Endothelial cell of umbilical vein (primary cell): ENCODE results near the gene BCAS4. TPM values are rescaled to one million over a fixed set of nuclear protein-coding genes. Genes with fewer than 3 reads are reported as not detected.

Source experiments
- BruUV-seq: library from RNA; stranded (reverse); fragments of 400-500 nt; replicated peaks from 2 replicates; lab custom pipeline; 2021; lab: Mats Ljungman, UMichigan
- CTCF ChIA-PET: fragments of 300-600, 350-600 bp; sonication (Branson Sonifier 250); formaldehyde crosslinking; loops from one replicate; lab custom pipeline; 2021; ENCODE audit warnings: antibody characterized with exemption, inconsistent platforms; lab: Charles Lee
- POLR2A ChIA-PET: fragments of 300-600, 350-600 bp; sonication (Branson Sonifier 250); formaldehyde crosslinking; loops from one replicate; lab custom pipeline; 2021; ENCODE audit warnings: antibody characterized with exemption, inconsistent platforms; lab: Charles Lee
- DNase-seq: peaks from one replicate; pipeline ENCODE4 v3.0.0-alpha.2; 2011; ENCODE audit warnings: low read depth, low spot score
- FAIRE-seq: peaks from 2 replicates; lab custom pipeline; 2011; peaks lifted over from hg19 to GRCh38; lab: Jason Lieb, UNC
- H2AFZ ChIP-seq: 2 replicates; pipeline ENCODE4 v1.6.0; 2012; ENCODE audit warnings: low read depth, low read length, control low read depth, inconsistent platforms
- H3K27ac ChIP-seq: 2 replicates; pipeline ENCODE4 v1.5.1; 2011; ENCODE audit warnings: low read depth, mild to moderate bottlenecking, control low read depth, low read length, moderate library complexity; ENCODE audit not compliant: insufficient read depth
- H3K27me3 ChIP-seq, 2 experiments: 2 replicates each; pipeline versions ENCODE4 v1.6.0 to v1.6.1; 2011; ENCODE audit warnings: low read length in 2 of 2, mixed read lengths in 1 of 2; ENCODE audit not compliant: control insufficient read depth in 2 of 2, insufficient read depth in 2 of 2
- H3K36me3 ChIP-seq, 2 experiments: 2 replicates in 1 of 2; 3 replicates in 1 of 2; pipeline ENCODE4 v1.5.1; 2011; ENCODE audit warnings: low read length in 2 of 2, mild to moderate bottlenecking in 1 of 2, moderate library complexity in 1 of 2; ENCODE audit not compliant: control insufficient read depth in 2 of 2, insufficient read depth in 2 of 2; ENCODE audit errors: extremely low read depth in 1 of 2
- H3K4me1 ChIP-seq: 3 replicates; pipeline ENCODE4 v1.5.1; 2011; ENCODE audit warnings: mild to moderate bottlenecking, low read length; ENCODE audit not compliant: control insufficient read depth, insufficient read depth; ENCODE audit errors: extremely low read depth
- H3K4me2 ChIP-seq: 2 replicates; pipeline ENCODE4 v1.6.1; 2011; ENCODE audit warnings: low read length, control low read depth, mixed read lengths; ENCODE audit not compliant: insufficient read depth
- H3K4me3 ChIP-seq, 3 experiments: fragments of 200-600 bp in 1 of 3; sonication (generic), shearing (Covaris generic) in 1 of 3; replicated peaks in 1 of 3; 2 replicates each; pipeline ENCODE4 v1.5.1; 2011 to 2016; ENCODE audit warnings: control low read depth in 3 of 3, low read length in 3 of 3, mild to moderate bottlenecking in 2 of 3, inconsistent platforms in 1 of 3, low read depth in 1 of 3, moderate library complexity in 1 of 3; ENCODE audit not compliant: insufficient read depth in 1 of 3
- H3K79me2 ChIP-seq: 2 replicates; pipeline ENCODE4 v1.6.0; 2012; ENCODE audit warnings: low read length, inconsistent platforms; ENCODE audit not compliant: control insufficient read depth, insufficient read depth
- H3K9ac ChIP-seq: replicated peaks from 2 replicates; pipeline ENCODE3; 2011; ENCODE audit warnings: low read length, control low read depth; ENCODE audit not compliant: insufficient read depth; ENCODE audit errors: extremely low read depth
- H3K9me1 ChIP-seq: replicated peaks from 3 replicates; pipeline ENCODE4 v1.6.0; 2011; ENCODE audit warnings: mild to moderate bottlenecking, low read length; ENCODE audit not compliant: control insufficient read depth, insufficient read depth; ENCODE audit errors: extremely low read depth
- H3K9me3 ChIP-seq: replicated peaks from 2 replicates; pipeline ENCODE4 v1.5.1; 2012; ENCODE audit warnings: low read length, inconsistent platforms; ENCODE audit not compliant: control insufficient read depth, insufficient read depth
- H4K20me1 ChIP-seq: replicated peaks from 2 replicates; pipeline ENCODE3; 2011; ENCODE audit warnings: mild to moderate bottlenecking, low read length; ENCODE audit not compliant: control insufficient read depth, insufficient read depth; ENCODE audit errors: extremely low read depth
- CTCF ChIP-seq, 2 donors: IDR thresholded peaks; 1 replicate in 1 of 2; 2 replicates in 1 of 2; pipeline ENCODE4 v1.5.1; 2011; ENCODE audit warnings: low read length in 2 of 2, mild to moderate bottlenecking in 2 of 2, moderate library complexity in 2 of 2, control low read depth in 1 of 2, inconsistent platforms in 1 of 2, low read depth in 1 of 2; ENCODE audit not compliant: insufficient read depth in 1 of 2; ENCODE audit errors: extremely low read depth in 1 of 2
- EZH2 ChIP-seq: IDR thresholded peaks from 2 replicates; pipeline ENCODE4 v1.6.1; 2012; ENCODE audit warnings: borderline replicate concordance, low read depth, mild to moderate bottlenecking, moderate library complexity, low read length, inconsistent platforms; ENCODE audit not compliant: severe bottlenecking
- FOS ChIP-seq: IDR thresholded peaks from 2 replicates; pipeline ENCODE4 v1.6.1; 2011; ENCODE audit warnings: mild to moderate bottlenecking, low read length, moderate library complexity, borderline replicate concordance; ENCODE audit not compliant: insufficient read depth
- GATA2 ChIP-seq: IDR thresholded peaks from 2 replicates; pipeline ENCODE4 v1.7.0; 2011; ENCODE audit warnings: low read depth, mild to moderate bottlenecking, moderate library complexity, mixed read lengths, low read length; ENCODE audit not compliant: insufficient read length, insufficient read depth
- JUN ChIP-seq: IDR thresholded peaks from 2 replicates; pipeline ENCODE4 v1.6.1; 2011; ENCODE audit warnings: borderline replicate concordance, low read depth; ENCODE audit not compliant: insufficient read length, insufficient read depth
- MAX ChIP-seq: IDR thresholded peaks from 2 replicates; pipeline ENCODE4 v1.6.1; 2011; ENCODE audit not compliant: insufficient read depth, insufficient read length
- MYC ChIP-seq: IDR thresholded peaks from one replicate; pipeline ENCODE4 v1.6.1; 2011; ENCODE audit warnings: mild to moderate bottlenecking, low read depth, low read length
- POLR2A ChIP-seq: IDR thresholded peaks from 2 replicates; pipeline ENCODE4 v1.6.1; 2012; ENCODE audit warnings: low read depth, mild to moderate bottlenecking, control low read depth, low read length
- POLR2AphosphoS5 ChIP-seq: IDR thresholded peaks from 2 replicates; pipeline ENCODE4 v1.6.1; 2012; ENCODE audit warnings: low read depth, mild to moderate bottlenecking, control low read depth, low read length, moderate library complexity; ENCODE audit not compliant: insufficient read depth
- dilution Hi-C: fragments of 300-500 bp; cut with MboI; formaldehyde crosslinking; loops from one replicate; pipeline ENCODE4 v1.15.0; 2019; ENCODE audit warnings: low sequenced_read_pairs; ENCODE audit not compliant: extremely low pct_ligation_motif_present
- intact Hi-C: fragments of 100-400 bp; cut with micrococcal nuclease; formaldehyde crosslinking; loops from one replicate; pipeline ENCODE4 v1.10.0; 2022
- polyA plus RNA-seq, 4 experiments: library from polyadenylated mRNA; depleted of rRNA in 3 of 4; stranded (reverse) in 3 of 4; unstranded in 1 of 4; fragments of >200 nt; gene quantifications; 2 replicates each; pipeline versions ENCODE4 v1.2.1 to v1.2.3, GENCODE V29; 2011 to 2012; ENCODE audit warnings: missing spikeins in 1 of 4
- total RNA-seq: library from RNA; stranded (reverse); gene quantifications from 2 replicates; pipeline ENCODE4 v1.2.3, GENCODE V29; 2021

Gene BCAS4
- total and polyA plus RNA-seq, 2 donors (not counting 3 experiments of a cell fraction or from before 2014, with no cell fraction given), result 1.0 to 1.5 TPM

DNA sequence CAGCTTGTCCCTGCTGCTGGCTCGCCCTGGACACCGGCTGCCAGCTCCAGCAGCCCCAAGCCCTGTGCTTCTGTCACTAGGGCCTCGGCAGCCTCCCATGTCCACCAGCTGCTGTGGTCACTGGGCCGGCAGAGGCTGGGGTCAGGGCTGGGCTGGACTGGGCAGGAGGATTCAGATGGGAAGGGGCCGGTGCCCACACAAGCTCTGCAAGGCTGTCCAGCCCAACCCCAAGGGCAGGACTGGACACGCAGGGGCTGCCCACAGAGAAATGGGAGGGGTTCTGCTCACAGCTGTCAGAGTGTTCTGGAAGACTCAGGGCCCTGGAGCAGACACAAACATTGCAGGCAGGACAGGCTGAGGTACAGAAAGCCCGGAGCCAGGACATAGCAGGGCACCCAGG, 70.7 kb downstream of the BCAS4 start:
- no peaks in the 10 kb centered on the region for H4K20me1 ChIP-seq
- H3K27ac ChIP-seq, result no peak overlapping the region
- TF ChIP-seq JUN (no peak), MYC (no peak), EZH2 (no peak), MAX (no peak)
- CTCF ChIA-PET, result interaction anchor here (1.2 kb wide), 1 partner anchor 47 kb away, joined by 3 read pairs; no protein-coding TSS in a partner anchor
- POLR2A ChIA-PET, result no interaction called here
- no TSS peak for BruUV-seq
- no peaks in the 10 kb centered on the region for H3K79me2 ChIP-seq
- dilution Hi-C loops, result no loop called here
- DNase-seq (no peak), FAIRE-seq (no peak)
- no peaks in the 10 kb centered on the region for H3K9me1 ChIP-seq
- H2AFZ ChIP-seq, result no peak overlapping the region
- no peak overlapping the region for H3K9ac ChIP-seq
- H3K27me3 ChIP-seq, result no peaks in the 10 kb centered on the region
- no peak overlapping the region for H3K4me3 ChIP-seq
- H3K4me1 ChIP-seq, result no peaks in the 10 kb centered on the region
- H3K36me3 ChIP-seq, result no peaks in the 10 kb centered on the region
- no peak overlapping the region for H3K4me2 ChIP-seq
- intact Hi-C loops, result no loop called here
- no peaks in the 10 kb centered on the region for H3K9me3 ChIP-seq

GRCh38 chr20:50866036-50866685, 71.3 kb downstream of the BCAS4 start:
- no peaks in the 10 kb centered on the region for H3K9me1 ChIP-seq
- H3K4me1 ChIP-seq, result no peaks in the 10 kb centered on the region
- no peaks in the 10 kb centered on the region for H3K9me3 ChIP-seq
- no TSS peak for BruUV-seq
- dilution Hi-C loops, result no loop called here
- ChIA-PET CTCF (interaction anchor here (1.2 kb wide), 1 partner anchor 47 kb away, joined by 3 read pairs; no protein-coding TSS in a partner anchor), POLR2A (no interaction called here)
- intact Hi-C loops, result no loop called here
- no peak overlapping the region for H2AFZ ChIP-seq
- H3K4me2 ChIP-seq, result no peak overlapping the region
- DNase-seq (no peak), FAIRE-seq (no peak)
- H3K27me3 ChIP-seq, result no peaks in the 10 kb centered on the region
- H3K36me3 ChIP-seq, result no peaks in the 10 kb centered on the region
- H4K20me1 ChIP-seq, result no peaks in the 10 kb centered on the region
- H3K4me3 ChIP-seq, result no peak overlapping the region
- TF ChIP-seq POLR2AphosphoS5, result no peak
- TF ChIP-seq MYC, result no peak
- no peak for TF ChIP-seq MAX
- no peak for TF ChIP-seq JUN
- no peak for TF ChIP-seq FOS
- TF ChIP-seq GATA2, result no peak
- no peak for TF ChIP-seq CTCF (IDR thresholded peaks at IDR 0.05; ENCODE audit: extremely low read depth in 1 of 2, insufficient read depth in 1 of 2, low read depth in 1 of 2, low read length in 2 of 2)
- no peak for TF ChIP-seq EZH2
- TF ChIP-seq POLR2A, result no peak
- H3K79me2 ChIP-seq, result no peaks in the 10 kb centered on the region
- no peak overlapping the region for H3K27ac ChIP-seq
- no peak overlapping the region for H3K9ac ChIP-seq
